ENCODE results near the gene MRPS18A. TPM values are rescaled to one million over a fixed set of nuclear protein-coding genes. Genes with fewer than 3 reads are reported as not detected.

MRPS18A gene
- total and polyA plus RNA-seq, 2 donors (not counting 3 experiments of a cell fraction or from before 2014, with no cell fraction given), result 39.8 to 83.8 TPM

- FAIRE-seq (no peak), DNase-seq (ENCODE audit: low read depth, low spot score) (no peak)
- no peaks in the 10 kb centered on the region for H4K20me1 ChIP-seq (replicated peaks; ENCODE audit: control insufficient read depth, extremely low read depth, insufficient read depth, low read length)
- no TSS peak for BruUV-seq (replicated peaks)
- intact Hi-C loops (cut with micrococcal nuclease) (loop anchor here (5.0 kb wide), 1 partner anchor 168 kb away; no protein-coding TSS in a partner anchor), dilution Hi-C loops (cut with MboI; ENCODE audit: extremely low pct_ligation_motif_present, low sequenced_read_pairs) (no loop called here)
- TF ChIP-seq POLR2AphosphoS5 (IDR thresholded peaks at IDR 0.05; ENCODE audit: insufficient read depth, low read depth, low read length), result no peak
- TF ChIP-seq EZH2 (IDR thresholded peaks at IDR 0.05; ENCODE audit: borderline replicate concordance, low read depth, low read length, severe bottlenecking), result no peak
- no peak for TF ChIP-seq CTCF (IDR thresholded peaks at IDR 0.05; ENCODE audit: extremely low read depth in 1 of 2, insufficient read depth in 1 of 2, low read depth in 1 of 2, low read length in 2 of 2)
- TF ChIP-seq MYC (IDR thresholded peaks at IDR 0.05; ENCODE audit: low read depth, low read length), result no peak
- TF ChIP-seq MAX (IDR thresholded peaks at IDR 0.05; ENCODE audit: insufficient read depth, insufficient read length), result no peak
- no peak for TF ChIP-seq JUN (IDR thresholded peaks at IDR 0.05; ENCODE audit: borderline replicate concordance, insufficient read depth, insufficient read length, low read depth)
- no peak for TF ChIP-seq POLR2A (IDR thresholded peaks at IDR 0.05; ENCODE audit: low read depth, low read length)
- no peak for TF ChIP-seq GATA2 (IDR thresholded peaks at IDR 0.05; ENCODE audit: insufficient read depth, insufficient read length, low read depth, low read length)
- TF ChIP-seq FOS (IDR thresholded peaks at IDR 0.05; ENCODE audit: borderline replicate concordance, insufficient read depth, low read length), result no peak
- no peak overlapping the region for H3K9ac ChIP-seq (replicated peaks; ENCODE audit: extremely low read depth, insufficient read depth, low read length)
- H3K27me3 ChIP-seq (ENCODE audit: control insufficient read depth in 2 of 2, insufficient read depth in 2 of 2, low read length in 2 of 2), result no peaks in the 10 kb centered on the region
- no peaks in the 10 kb centered on the region for H3K9me1 ChIP-seq (replicated peaks; ENCODE audit: control insufficient read depth, extremely low read depth, insufficient read depth, low read length)
- H3K4me2 ChIP-seq (ENCODE audit: insufficient read depth, low read length), result no peak overlapping the region
- no peak overlapping the region for H3K4me3 ChIP-seq (replicated peaks in 1 of 3; ENCODE audit: insufficient read depth in 1 of 3, low read depth in 1 of 3, low read length in 3 of 3)
- peaks cover 5% of the 10 kb centered on the region for H3K4me1 ChIP-seq (ENCODE audit: control insufficient read depth, extremely low read depth, insufficient read depth, low read length)
- no peaks in the 10 kb centered on the region for H3K9me3 ChIP-seq (replicated peaks; ENCODE audit: control insufficient read depth, insufficient read depth, low read length)
- ChIA-PET POLR2A (no interaction called here), CTCF (interaction anchor here (0.7 to 7.1 kb wide), 12 partner anchors 11 to 410 kb away, joined by 3 to 177 read pairs (median 9); partner anchors contain the start of genes GTPBP2 and MRPS18A)
- H3K79me2 ChIP-seq (ENCODE audit: control insufficient read depth, insufficient read depth, low read length), result no peaks in the 10 kb centered on the region
- no peak overlapping the region for H2AFZ ChIP-seq (ENCODE audit: low read depth, low read length)
- no peak overlapping the region for H3K27ac ChIP-seq (ENCODE audit: insufficient read depth, low read depth, low read length)
- peaks cover 2 to 19% of the 10 kb centered on the region in 2 experiments for H3K36me3 ChIP-seq (ENCODE audit: control insufficient read depth in 2 of 2, extremely low read depth in 1 of 2, insufficient read depth in 2 of 2, low read length in 2 of 2)
These were observed 18.3 kb downstream of the MRPS18A start for GRCh38 chr6:43669050-43669921.
